H1 (cell line): ENCODE data around the gene ART4. TPM values are rescaled to one million over a fixed set of nuclear protein-coding genes. Genes with fewer than 3 reads are reported as not detected.

ENCODE experiments used
- CTCF ChIA-PET: fragments of 300-600 bp; sonication (Branson Sonifier 250); formaldehyde crosslinking; loops from one replicate; lab custom pipeline; 2021; ENCODE audit not compliant: partially characterized antibody; lab: Charles Lee
- POLR2A ChIA-PET: fragments of 300-600 bp; sonication (Branson Sonifier 250); formaldehyde crosslinking; loops from one replicate; lab custom pipeline; 2021; ENCODE audit warnings: inconsistent platforms; ENCODE audit not compliant: partially characterized antibody; lab: Charles Lee
- DNase-seq, 2 experiments: peaks; one replicate each; pipeline versions ENCODE4 v3.0.0 to v3.0.0-alpha.2; 2010 to 2022; ENCODE audit warnings: low spot score in 2 of 2, low read depth in 1 of 2, mixed read lengths in 1 of 2
- FAIRE-seq: peaks from 2 replicates; lab custom pipeline; 2011; peaks lifted over from hg19 to GRCh38; lab: Jason Lieb, UNC
- H2AFZ ChIP-seq: 2 replicates; pipeline ENCODE4 v1.8.1; 2012; ENCODE audit warnings: low read length, inconsistent platforms
- H2AK5ac ChIP-seq: 2 replicates; pipeline ENCODE4 v1.6.1; 2013; ENCODE audit warnings: low read depth, low read length
- H2BK120ac ChIP-seq: replicated peaks from 2 replicates; pipeline ENCODE3; 2013; ENCODE audit warnings: low read depth, low read length, inconsistent platforms
- H2BK12ac ChIP-seq: 2 replicates; pipeline ENCODE4 v1.6.1; 2013; ENCODE audit warnings: low read depth, low read length
- H2BK15ac ChIP-seq: 2 replicates; pipeline ENCODE4 v1.6.1; 2013; ENCODE audit warnings: low read length
- H2BK20ac ChIP-seq: 2 replicates; pipeline ENCODE4 v1.6.1; 2013; ENCODE audit warnings: low read length
- H2BK5ac ChIP-seq: 2 replicates; pipeline ENCODE4 v1.6.1; 2013; ENCODE audit warnings: low read depth, low read length
- H3K14ac ChIP-seq: 2 replicates; pipeline ENCODE4 v1.6.1; 2013; ENCODE audit warnings: inconsistent platforms; ENCODE audit not compliant: insufficient read length
- H3K18ac ChIP-seq: 2 replicates; pipeline ENCODE4 v1.6.1; 2013; ENCODE audit warnings: low read length; ENCODE audit errors: extremely low read depth
- H3K23ac ChIP-seq: 2 replicates; pipeline ENCODE4 v1.6.1; 2013; ENCODE audit warnings: inconsistent platforms; ENCODE audit not compliant: insufficient read length
- H3K23me2 ChIP-seq: 2 replicates; pipeline ENCODE4 v1.6.1; 2013; ENCODE audit warnings: low read depth, low read length
- H3K27ac ChIP-seq: 2 replicates; pipeline ENCODE4 v1.6.1; 2011; ENCODE audit warnings: low read depth, low read length, inconsistent platforms
- H3K27me3 ChIP-seq, 4 experiments: replicated peaks in 1 of 4; 1 replicate in 1 of 4; 2 replicates in 3 of 4; pipeline versions ENCODE4 v1.6.1 to v1.8.1; 2011 to 2013; ENCODE audit warnings: low read length in 3 of 4, mild to moderate bottlenecking in 3 of 4, inconsistent platforms in 2 of 4, mixed read lengths in 2 of 4, moderate library complexity in 1 of 4; ENCODE audit not compliant: control insufficient read depth in 3 of 4, insufficient read depth in 3 of 4; ENCODE audit errors: extremely low read depth in 1 of 4
- H3K36me3 ChIP-seq, 4 experiments: 2 replicates each; pipeline versions ENCODE4 v1.6.1 to v1.8.1; 2011 to 2013; ENCODE audit warnings: mild to moderate bottlenecking in 4 of 4, low read length in 3 of 4, moderate library complexity in 2 of 4, control low read depth in 1 of 4, inconsistent platforms in 1 of 4; ENCODE audit not compliant: insufficient read depth in 4 of 4, control insufficient read depth in 2 of 4
- H3K4ac ChIP-seq: replicated peaks from 2 replicates; pipeline ENCODE3; 2013; ENCODE audit warnings: low read length, low read depth, mixed read lengths, inconsistent platforms; ENCODE audit not compliant: insufficient read length
- H3K4me1 ChIP-seq, 4 experiments: replicated peaks in 1 of 4; 1 replicate in 1 of 4; 2 replicates in 3 of 4; pipeline versions ENCODE4 v1.6.1 to v1.8.1; 2011 to 2013; ENCODE audit warnings: low read length in 3 of 4, inconsistent platforms in 2 of 4, mixed read lengths in 1 of 4; ENCODE audit not compliant: insufficient read depth in 4 of 4, control insufficient read depth in 3 of 4
- H3K4me2 ChIP-seq, 2 experiments: 2 replicates each; pipeline versions ENCODE4 v1.6.1 to v1.8.1; 2011 to 2013; ENCODE audit warnings: low read depth in 2 of 2, low read length in 2 of 2, control low read depth in 1 of 2, inconsistent platforms in 1 of 2, mild to moderate bottlenecking in 1 of 2; ENCODE audit not compliant: insufficient read depth in 1 of 2
- H3K4me3 ChIP-seq, 4 experiments: fragments of 200-600, 300-600 bp in 1 of 4; sonication (generic), shearing (Covaris generic), sonication (Bioruptor Twin) in 1 of 4; 2 replicates each; pipeline versions ENCODE4 v1.5.1 to v1.8.1; 2011 to 2016; ENCODE audit warnings: low read length in 4 of 4, low read depth in 3 of 4, control low read depth in 2 of 4, inconsistent platforms in 2 of 4, mild to moderate bottlenecking in 2 of 4, mixed read lengths in 1 of 4, moderate library complexity in 1 of 4; ENCODE audit not compliant: insufficient read depth in 2 of 4; ENCODE audit errors: extremely low read depth in 1 of 4
- H3K56ac ChIP-seq: replicated peaks from 2 replicates; pipeline ENCODE3; 2013; ENCODE audit warnings: low read depth, mild to moderate bottlenecking, mixed read lengths, low read length, inconsistent platforms; ENCODE audit not compliant: insufficient read length
- H3K79me1 ChIP-seq: 2 replicates; pipeline ENCODE4 v1.6.1; 2013; ENCODE audit warnings: low read depth, low read length, control low read depth
- H3K79me2 ChIP-seq, 2 experiments: 2 replicates each; pipeline versions ENCODE4 v1.6.1 to v1.8.1; 2012 to 2013; ENCODE audit warnings: low read length in 2 of 2, mild to moderate bottlenecking in 2 of 2, inconsistent platforms in 1 of 2; ENCODE audit not compliant: insufficient read depth in 2 of 2, control insufficient read depth in 1 of 2
- H3K9ac ChIP-seq, 4 experiments: replicated peaks in 1 of 4; 1 replicate in 1 of 4; 2 replicates in 3 of 4; pipeline versions ENCODE4 v1.6.1 to v1.8.1; 2011 to 2013; ENCODE audit warnings: low read depth in 3 of 4, low read length in 3 of 4, control low read depth in 2 of 4, mild to moderate bottlenecking in 2 of 4, moderate library complexity in 2 of 4, inconsistent platforms in 1 of 4; ENCODE audit errors: extremely low read depth in 1 of 4
- H3K9me3 ChIP-seq, 2 experiments: 2 replicates each; pipeline versions ENCODE4 v1.6.1 to v1.8.1; 2012 to 2013; ENCODE audit warnings: mild to moderate bottlenecking in 2 of 2, moderate library complexity in 2 of 2, control low read depth in 1 of 2, inconsistent platforms in 1 of 2, low read depth in 1 of 2, low read length in 1 of 2, mixed read lengths in 1 of 2; ENCODE audit not compliant: insufficient read depth in 2 of 2
- H4K20me1 ChIP-seq, 2 experiments: replicated peaks in 1 of 2; 2 replicates each; pipeline versions ENCODE3 to v1.8.1; 2011 to 2013; ENCODE audit warnings: inconsistent platforms in 2 of 2, low read length in 2 of 2, mild to moderate bottlenecking in 1 of 2; ENCODE audit not compliant: insufficient read depth in 2 of 2, control insufficient read depth in 1 of 2
- H4K5ac ChIP-seq: 2 replicates; pipeline ENCODE4 v1.6.1; 2013; ENCODE audit warnings: low read length, low read depth, mixed read lengths, inconsistent platforms; ENCODE audit not compliant: insufficient read length
- H4K8ac ChIP-seq: 2 replicates; pipeline ENCODE4 v1.8.0; 2013; ENCODE audit warnings: mild to moderate bottlenecking, moderate library complexity, low read length, inconsistent platforms; ENCODE audit not compliant: insufficient read depth; ENCODE audit errors: extremely low read depth
- H4K91ac ChIP-seq: replicated peaks from 2 replicates; pipeline ENCODE3; 2013; ENCODE audit warnings: low read length, mixed read lengths, inconsistent platforms; ENCODE audit not compliant: insufficient read length
- BCL11A ChIP-seq, 2 experiments: IDR thresholded peaks; one replicate each; pipeline ENCODE4 v1.6.1; 2011; ENCODE audit warnings: low read depth in 2 of 2, low read length in 2 of 2, mild to moderate bottlenecking in 2 of 2
- CEBPB ChIP-seq: IDR thresholded peaks from 2 replicates; pipeline ENCODE4 v1.6.1; 2012; ENCODE audit warnings: low read depth, low read length
- CHD1 ChIP-seq: IDR thresholded peaks from 2 replicates; pipeline ENCODE4 v1.6.1; 2012; ENCODE audit warnings: low read depth, low read length, improper control_type of control experiment
- EGR1 ChIP-seq: IDR thresholded peaks from 2 replicates; pipeline ENCODE4 v1.6.1; 2011; ENCODE audit warnings: low read depth, low read length, borderline replicate concordance
- SUZ12 ChIP-seq: fragments of 200-600 bp; sonication (generic); IDR thresholded peaks from 2 replicates; pipeline ENCODE4 v1.6.1; 2012; ENCODE audit warnings: mild to moderate bottlenecking, inconsistent platforms, low read length, moderate library complexity, mixed read lengths
- USF2 ChIP-seq: IDR thresholded peaks from 2 replicates; pipeline ENCODE4 v1.6.1; 2011; ENCODE audit warnings: low read length, improper control_type of control experiment
- WGBS, 2 experiments: shearing (Covaris generic) in 1 of 2; methylation state at CpG; one replicate each; pipeline versions ENCODE4 v1.1.6 to v1.1.7; 2013 to 2015; ENCODE audit warnings: low lambda C conversion rate in 2 of 2, mixed read lengths in 2 of 2, inconsistent platforms in 1 of 2, low coverage in 1 of 2, missing lambda C conversion rate in 1 of 2; ENCODE audit not compliant: insufficient replicate concordance in 2 of 2, insufficient coverage in 1 of 2, insufficient read length in 1 of 2; ENCODE audit errors: extremely low coverage in 1 of 2, missing lambda C conversion rate in 1 of 2; 5-methylcytosine and 5-hydroxymethylcytosine counted together
- polyA plus RNA-seq, 7 experiments: library from polyadenylated mRNA; depleted of rRNA in 3 of 7; stranded (reverse) in 5 of 7; unstranded in 2 of 7; fragments of >200 nt in 5 of 7; fragments of 200-250 nt in 2 of 7; gene quantifications; 1 replicate in 5 of 7; 2 replicates in 1 of 7; 4 replicates in 1 of 7; pipeline versions ENCODE4 v1.2.1 to v1.2.3, GENCODE V29; 2011 to 2013; ENCODE audit warnings: missing spikeins in 2 of 7, mixed read lengths in 2 of 7
- total RNA-seq: library from RNA; stranded (reverse); fragmentation: NEBNext Ultra II Directional; extraction: Animal tissue kit (Norgen Biotek cat#: 25700); gene quantifications from 2 replicates; pipeline ENCODE4 v1.2.1, GENCODE V29; 2021

Gene ART4
- total and polyA plus RNA-seq, 2 of the 8 experiments (the other 6 are each of a cell fraction or from before 2014, with no cell fraction given), result not detected

GRCh38 chr12:14784471-14784870 is 58.9 kb downstream of the ART4 start:
- no peak overlapping the region for H2AFZ ChIP-seq
- H3K9me3 ChIP-seq, result no peaks in the 10 kb centered on the region
- no peak overlapping the region for H2AK5ac ChIP-seq
- no peaks in the 10 kb centered on the region for H4K20me1 ChIP-seq
- H3K36me3 ChIP-seq, result peaks cover 10 to 47% (median 22%) of the 10 kb centered on the region in 4 experiments; a peak in 7 of 8 replicates
- no peaks in the 10 kb centered on the region for H3K23me2 ChIP-seq
- WGBS, 2 experiments, result 90% methylated on average over 2 of the region's 2 CpGs; no CpG with 5 or more reads in 1 of the 2 experiments
- H3K27ac ChIP-seq, result no peak overlapping the region
- FAIRE-seq (no peak), DNase-seq (no peak)
- H3K56ac ChIP-seq, result no peak overlapping the region
- H3K18ac ChIP-seq, result no peak overlapping the region
- no peak overlapping the region for H2BK120ac ChIP-seq
- ChIA-PET CTCF (interaction anchor here (0.8 to 3.6 kb wide), 4 partner anchors 10 to 74 kb away, joined by 3 to 24 read pairs (median 4); a partner anchor contains a TSS), POLR2A (interaction anchor here (1.0 to 9.9 kb wide), 5 partner anchors 8 to 18 kb away, joined by 3 to 136 read pairs (median 7); partner anchors contain the start of genes C12orf60 and WBP11)
- no peak for TF ChIP-seq USF2
- TF ChIP-seq SUZ12, result no peak
- TF ChIP-seq BCL11A (IDR thresholded peaks at IDR 0.05; ENCODE audit: low read depth in 2 of 2, low read length in 2 of 2), result no peak
- no peak for TF ChIP-seq EGR1
- no peak for TF ChIP-seq CEBPB
- no peak for TF ChIP-seq CHD1
- no peak overlapping the region for H2BK15ac ChIP-seq
- no peak overlapping the region for H3K23ac ChIP-seq
- no peak overlapping the region for H3K4ac ChIP-seq
- no peaks in the 10 kb centered on the region for H3K79me1 ChIP-seq
- no peak overlapping the region for H4K8ac ChIP-seq
- no peaks in the 10 kb centered on the region for H3K79me2 ChIP-seq
- H4K91ac ChIP-seq, result no peak overlapping the region
- H3K4me3 ChIP-seq, result no peak overlapping the region
- H2BK5ac ChIP-seq, result no peak overlapping the region
- no peaks in the 10 kb centered on the region for H3K27me3 ChIP-seq
- no peaks in the 10 kb centered on the region for H3K4me1 ChIP-seq
- H3K9ac ChIP-seq, result no peak overlapping the region
- no peak overlapping the region for H2BK12ac ChIP-seq
- no peak overlapping the region for H4K5ac ChIP-seq
- H2BK20ac ChIP-seq, result no peak overlapping the region
- no peak overlapping the region for H3K4me2 ChIP-seq
- no peak overlapping the region for H3K14ac ChIP-seq
